Breast epithelium (tissue), 4 donors: ENCODE data around the gene ACAD11. TPM values are rescaled to one million over a fixed set of nuclear protein-coding genes. Genes with fewer than 3 reads are reported as not detected.

Source experiments
- DNase-seq, 2 donors: peaks; one replicate each; pipeline ENCODE4 v3.0.0-alpha.2; 2019; ENCODE audit warnings: low spot score in 2 of 2
- H3K27ac ChIP-seq, 2 donors: fragments of 200-600 bp; sonication (generic) in 1 of 2; one replicate each; pipeline ENCODE4 v1.5.1; 2016 to 2019; ENCODE audit warnings: mild to moderate bottlenecking in 1 of 2
- H3K27me3 ChIP-seq, 2 donors: fragments of 200-600 bp; sonication (generic) in 1 of 2; one replicate each; pipeline versions ENCODE4 v1.5.1 to v1.6.0; 2017 to 2019; ENCODE audit warnings: control low read depth in 1 of 2, mild to moderate bottlenecking in 1 of 2
- H3K36me3 ChIP-seq: fragments of 200-600 bp; one replicate; pipeline ENCODE4 v1.5.1; 2019
- H3K4me1 ChIP-seq, 2 donors: fragments of 200-600 bp; sonication (generic); one replicate each; pipeline ENCODE4 v1.5.1; 2016 to 2019; ENCODE audit warnings: control low read depth in 1 of 2
- H3K4me3 ChIP-seq, 3 donors: fragments of 200-600 bp; sonication (generic); 1 replicate in 2 of 3; 2 replicates in 1 of 3; pipeline ENCODE4 v1.5.1; 2016 to 2019; ENCODE audit warnings: mild to moderate bottlenecking in 3 of 3, moderate library complexity in 2 of 3
- H3K9me3 ChIP-seq, 2 donors: fragments of 200-600 bp; sonication (generic) in 1 of 2; one replicate each; pipeline ENCODE4 v1.5.1; 2016 to 2019; ENCODE audit warnings: control low read depth in 1 of 2
- POLR2A ChIP-seq: fragments of 450-650 bp; IDR thresholded peaks from one replicate; pipeline ENCODE4 v1.6.1; 2016; ENCODE audit warnings: antibody characterized with exemption, mild to moderate bottlenecking, moderate library complexity
- POLR2AphosphoS5 ChIP-seq, 3 donors: sonication (generic); formaldehyde crosslinking; IDR thresholded peaks; one replicate each; pipeline ENCODE4 v1.6.1; 2017; ENCODE audit warnings: antibody characterized with exemption in 3 of 3
- intact Hi-C: fragments of 100-400 bp; cut with DNase I; formaldehyde crosslinking; loops from one replicate; pipeline ENCODE4 v1.15.1; 2023; ENCODE audit warnings: low total_unique reads
- total RNA-seq, 3 donors: library from RNA; depleted of rRNA; stranded (reverse); fragments of >200 nt; gene quantifications; one replicate each; pipeline ENCODE4 v1.1.0, GENCODE V29; 2016
- TF ChIP-seq, protein P1 (sequence below), 3 donors: fragments of 450-650 bp; IDR thresholded peaks; one replicate each; pipeline ENCODE4 v1.5.1; 2016 to 2017; ENCODE audit warnings: antibody characterized with exemption in 3 of 3, mild to moderate bottlenecking in 3 of 3, moderate library complexity in 3 of 3

The ACAD11 gene
- total RNA-seq, 3 donors from 2014 or later = 30.4 to 52.0 (median 40.3) TPM

DNA sequence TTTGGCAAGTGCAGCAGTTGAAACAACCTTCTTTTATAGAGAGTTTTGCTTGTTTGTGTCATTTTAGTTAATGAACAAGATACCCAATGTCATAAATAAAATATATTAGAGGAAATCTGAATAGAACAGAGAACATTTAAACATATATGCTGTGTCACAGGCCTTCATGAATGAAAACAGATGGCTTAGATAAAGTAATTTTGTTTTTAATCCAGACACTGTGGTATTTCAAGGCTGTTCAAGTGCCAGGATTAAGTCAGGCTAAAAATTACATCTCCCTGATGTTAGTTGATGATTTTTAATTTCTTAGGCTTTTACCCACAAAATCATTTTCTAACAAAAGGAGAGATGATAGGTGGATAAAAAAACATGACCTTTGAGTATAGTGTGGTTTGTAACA lies 67.4 kb downstream of the ACAD11 start:
- TF ChIP-seq, protein P1, sequence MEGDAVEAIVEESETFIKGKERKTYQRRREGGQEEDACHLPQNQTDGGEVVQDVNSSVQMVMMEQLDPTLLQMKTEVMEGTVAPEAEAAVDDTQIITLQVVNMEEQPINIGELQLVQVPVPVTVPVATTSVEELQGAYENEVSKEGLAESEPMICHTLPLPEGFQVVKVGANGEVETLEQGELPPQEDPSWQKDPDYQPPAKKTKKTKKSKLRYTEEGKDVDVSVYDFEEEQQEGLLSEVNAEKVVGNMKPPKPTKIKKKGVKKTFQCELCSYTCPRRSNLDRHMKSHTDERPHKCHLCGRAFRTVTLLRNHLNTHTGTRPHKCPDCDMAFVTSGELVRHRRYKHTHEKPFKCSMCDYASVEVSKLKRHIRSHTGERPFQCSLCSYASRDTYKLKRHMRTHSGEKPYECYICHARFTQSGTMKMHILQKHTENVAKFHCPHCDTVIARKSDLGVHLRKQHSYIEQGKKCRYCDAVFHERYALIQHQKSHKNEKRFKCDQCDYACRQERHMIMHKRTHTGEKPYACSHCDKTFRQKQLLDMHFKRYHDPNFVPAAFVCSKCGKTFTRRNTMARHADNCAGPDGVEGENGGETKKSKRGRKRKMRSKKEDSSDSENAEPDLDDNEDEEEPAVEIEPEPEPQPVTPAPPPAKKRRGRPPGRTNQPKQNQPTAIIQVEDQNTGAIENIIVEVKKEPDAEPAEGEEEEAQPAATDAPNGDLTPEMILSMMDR (IDR thresholded peaks at IDR 0.05) = no peak
- TF ChIP-seq POLR2AphosphoS5 (IDR thresholded peaks at IDR 0.05) (no peak), POLR2A (no peak)
- no peaks in the 10 kb centered on the region for H3K27me3 ChIP-seq
- H3K4me1 ChIP-seq = no peaks in the 10 kb centered on the region
- H3K27ac ChIP-seq = no peak overlapping the region
- no peaks in the 10 kb centered on the region for H3K9me3 ChIP-seq
- intact Hi-C loops = loop anchor here (10.0 kb wide), 1 partner anchor 47 kb away; no protein-coding TSS in a partner anchor
- H3K4me3 ChIP-seq = no peak overlapping the region
- no peaks in the 10 kb centered on the region for H3K36me3 ChIP-seq
- DNase-seq = no peak

DNA sequence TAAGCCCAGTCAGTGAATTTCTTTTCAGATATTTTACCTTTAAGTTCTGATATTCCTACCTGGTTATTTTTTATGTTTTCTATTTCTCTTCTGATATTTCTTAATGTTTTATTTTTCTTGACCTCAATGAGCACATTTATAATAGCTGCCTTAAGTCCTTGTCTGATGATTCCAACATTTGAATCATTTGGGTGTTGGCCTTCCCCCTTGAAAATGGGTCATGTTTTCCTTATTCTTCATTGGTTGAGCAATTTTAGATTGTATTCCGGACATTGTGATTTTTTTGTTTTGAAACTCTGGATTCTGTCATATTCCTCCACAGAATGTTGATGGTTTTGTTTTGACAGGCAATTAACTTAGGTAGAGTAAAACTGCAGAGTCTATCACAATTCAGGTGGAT lies 72.2 kb downstream of the ACAD11 start:
- intact Hi-C loops = no loop called here

DNA sequence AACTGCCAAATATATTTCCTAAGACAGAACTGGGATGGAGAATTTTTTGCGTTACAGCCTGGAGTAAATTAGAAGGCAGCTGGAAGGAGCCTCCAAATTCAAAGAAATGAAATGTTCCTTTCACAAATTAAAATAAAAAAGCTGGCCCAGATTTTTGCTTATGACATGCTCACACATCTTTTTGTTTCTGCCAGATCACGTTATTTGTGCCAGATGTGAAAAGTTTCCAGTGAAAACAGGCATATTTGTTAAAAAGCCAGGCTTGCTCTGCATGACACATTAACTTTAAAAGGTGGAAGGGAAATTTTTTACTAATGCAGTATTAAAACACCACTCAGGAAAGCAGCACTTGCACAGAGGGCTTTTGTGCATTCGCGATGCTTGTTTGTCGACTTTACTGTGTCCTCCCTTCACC lies 85.8 kb downstream of the ACAD11 start:
- Histone ChIP-seq H3K4me1 (no peaks in the 10 kb centered on the region), H3K9me3 (peaks cover 0 to 5% of the 10 kb centered on the region in 2 donors), H3K36me3 (no peaks in the 10 kb centered on the region), H3K4me3 (no peak overlapping the region), H3K27ac (peak overlapping the region; percentile 13 to 29), H3K27me3 (no peaks in the 10 kb centered on the region)
- intact Hi-C loops = no loop called here
- DNase-seq = no peak
- no peak for TF ChIP-seq POLR2A
- TF ChIP-seq, protein P1 (IDR thresholded peaks at IDR 0.05) = no peak
- TF ChIP-seq POLR2AphosphoS5 (IDR thresholded peaks at IDR 0.05) = no peak

More for the DNA sequence above, 72.2 kb downstream of the ACAD11 start:
- TF ChIP-seq POLR2A = no peak
- no peak for DNase-seq
- H3K4me3 ChIP-seq = no peak overlapping the region
- no peaks in the 10 kb centered on the region for H3K27me3 ChIP-seq
- H3K4me1 ChIP-seq = no peaks in the 10 kb centered on the region
- H3K27ac ChIP-seq = no peak overlapping the region
- H3K9me3 ChIP-seq = no peaks in the 10 kb centered on the region
- H3K36me3 ChIP-seq = no peaks in the 10 kb centered on the region

DNA sequence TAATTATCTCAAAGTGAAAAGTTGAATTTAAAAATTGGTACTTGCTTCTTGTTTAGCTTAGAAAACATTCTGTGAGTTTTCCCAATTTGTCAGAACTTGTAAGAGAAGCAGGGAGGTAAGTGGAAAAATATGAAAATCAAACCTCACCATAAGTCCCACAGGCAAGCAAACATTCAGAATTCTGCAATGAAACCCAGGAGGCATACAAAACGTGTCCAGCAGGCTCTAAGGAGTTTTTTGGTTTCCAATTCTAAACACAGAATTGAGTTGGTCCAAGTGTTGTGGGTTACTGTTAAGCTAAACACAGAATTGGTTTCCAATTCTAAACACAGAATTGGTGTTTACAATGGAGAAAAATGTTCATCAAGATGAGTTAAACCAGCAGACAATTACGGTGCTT lies 89.6 kb downstream of the ACAD11 start:
- no peaks in the 10 kb centered on the region for H3K4me1 ChIP-seq
- H3K4me3 ChIP-seq = no peak overlapping the region
- no peaks in the 10 kb centered on the region for H3K36me3 ChIP-seq
- no peak for DNase-seq
- intact Hi-C loops = no loop called here
- peaks cover 0 to 5% of the 10 kb centered on the region in 2 donors for H3K9me3 ChIP-seq
- H3K27ac ChIP-seq = peak overlapping the region; percentile 6 to 11
- TF ChIP-seq POLR2A = no peak
- no peak for TF ChIP-seq POLR2AphosphoS5 (IDR thresholded peaks at IDR 0.05)
- no peaks in the 10 kb centered on the region for H3K27me3 ChIP-seq

DNA sequence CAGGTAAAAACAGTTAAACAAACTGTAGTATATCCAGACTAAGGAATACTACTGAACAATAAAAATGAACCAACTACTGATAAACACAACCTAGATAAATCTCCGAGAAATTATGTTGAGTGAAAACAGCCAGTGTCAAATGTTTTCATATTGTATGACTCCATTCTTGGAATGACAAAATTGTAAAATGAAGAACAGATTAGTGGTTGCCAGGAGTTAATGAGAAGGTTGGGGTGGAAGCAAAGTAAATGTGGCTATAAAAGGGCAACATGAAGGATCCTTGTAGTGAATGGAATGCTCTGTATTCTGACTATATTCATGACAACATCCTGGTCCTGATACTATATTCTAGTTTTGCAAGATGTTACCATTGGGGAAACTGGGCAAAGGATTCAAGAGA lies 90.0 kb downstream of the ACAD11 start:
- intact Hi-C loops = no loop called here
- Histone ChIP-seq H3K27ac (peak overlapping the region; percentile 6 to 11), H3K4me3 (no peak overlapping the region), H3K9me3 (peaks cover 0 to 5% of the 10 kb centered on the region in 2 donors), H3K36me3 (no peaks in the 10 kb centered on the region), H3K27me3 (no peaks in the 10 kb centered on the region), H3K4me1 (no peaks in the 10 kb centered on the region)
- TF ChIP-seq POLR2AphosphoS5 (IDR thresholded peaks at IDR 0.05) (no peak), POLR2A (no peak)
- TF ChIP-seq, protein P1 (IDR thresholded peaks at IDR 0.05) = no peak
- no peak for DNase-seq

DNA sequence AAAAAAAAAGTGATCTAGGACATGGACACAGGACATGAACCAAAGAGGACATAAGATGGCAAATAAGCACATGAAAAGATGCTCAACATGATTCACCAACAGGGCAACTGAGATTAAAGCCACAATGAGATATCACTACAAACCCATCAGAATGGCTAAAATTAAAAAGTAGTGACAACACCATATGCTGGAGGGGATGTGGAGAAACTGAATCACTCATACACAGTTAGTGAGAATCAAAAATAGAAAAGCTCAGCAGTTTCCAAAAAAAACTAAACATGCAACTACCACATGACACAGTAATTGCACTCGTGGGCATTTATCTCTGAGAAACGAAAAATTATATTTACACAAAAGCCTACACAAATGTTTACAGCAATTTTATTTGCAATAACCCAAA lies 90.5 kb downstream of the ACAD11 start:
- Histone ChIP-seq H3K4me1 (no peaks in the 10 kb centered on the region), H3K27ac (no peak overlapping the region)
- intact Hi-C loops = no loop called here

More for the DNA sequence above, 90.5 kb downstream of the ACAD11 start:
- Histone ChIP-seq H3K36me3 (no peaks in the 10 kb centered on the region), H3K27me3 (no peaks in the 10 kb centered on the region), H3K9me3 (peaks cover 0 to 5% of the 10 kb centered on the region in 2 donors), H3K4me3 (no peak overlapping the region)
- DNase-seq = no peak
- TF ChIP-seq POLR2AphosphoS5 (IDR thresholded peaks at IDR 0.05) = no peak
- TF ChIP-seq, protein P1 (IDR thresholded peaks at IDR 0.05) = no peak
- no peak for TF ChIP-seq POLR2A
